ENCODE results near the gene MYL7.
"Not testable (repeated sequence)": the region's sequence is repeated elsewhere in the genome, so short reads cannot be mapped to it uniquely, and the experiment has no call there.

The MYL7 gene

GRCh38 chr7:44133295-44133694, 7.8 kb downstream of the MYL7 start:
- DNase-seq (ENCODE audit: low read depth in 2 of 3, low spot score in 1 of 3): no peak

- no peak for DNase-seq (ENCODE audit: low read depth in 2 of 3, low spot score in 1 of 3)
Observed at GRCh38 chr7:44132039-44132438, 9.1 kb downstream of the MYL7 start.

DNA sequence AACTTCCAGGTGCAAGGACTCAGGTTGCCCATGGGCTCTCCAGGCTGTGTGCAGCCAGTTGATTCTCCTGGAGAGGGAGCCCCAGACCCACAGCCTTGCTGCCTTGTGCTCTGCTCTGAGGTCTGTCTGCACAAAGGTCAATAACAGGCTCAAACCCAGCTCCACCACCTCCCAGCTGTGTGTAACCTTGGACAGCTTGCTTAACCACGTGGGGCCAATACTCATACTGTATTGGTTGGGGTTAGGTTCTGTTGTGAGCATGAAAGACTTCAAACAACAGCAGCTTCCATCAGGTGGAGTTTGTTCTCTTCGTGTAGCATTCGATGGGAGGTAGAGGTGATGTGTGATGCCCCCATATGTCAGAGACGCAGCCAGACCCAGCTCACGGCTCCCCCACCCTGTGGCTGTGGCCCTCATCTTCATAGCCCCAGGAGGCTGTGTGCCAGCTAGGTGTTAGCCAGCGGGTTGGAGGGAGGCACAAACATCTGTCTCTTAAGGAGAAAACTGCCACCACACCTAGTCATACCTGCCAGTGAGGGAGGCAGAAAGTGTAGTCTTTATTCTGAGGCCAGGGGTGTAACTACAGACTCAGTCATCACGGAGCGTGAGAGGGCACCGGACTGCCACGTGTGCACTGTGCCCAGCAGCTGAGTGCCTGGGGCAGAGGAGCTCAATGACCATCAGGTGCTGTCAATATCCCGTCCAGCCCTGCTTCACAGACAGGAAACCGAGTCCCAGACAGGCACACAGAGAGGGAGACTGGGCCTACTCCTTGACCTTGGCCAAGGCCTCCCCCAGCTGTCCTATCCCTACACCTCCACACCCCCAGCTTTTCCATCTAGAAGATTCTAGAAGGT, 9.7 kb downstream of the MYL7 start:
- no peak for DNase-seq (ENCODE audit: low read depth in 2 of 3, low spot score in 1 of 3)

- no peak for DNase-seq (ENCODE audit: low read depth in 2 of 3, low spot score in 1 of 3)
Observed at GRCh38 chr7:44128721-44129582, 12.2 kb downstream of the MYL7 start.

DNA sequence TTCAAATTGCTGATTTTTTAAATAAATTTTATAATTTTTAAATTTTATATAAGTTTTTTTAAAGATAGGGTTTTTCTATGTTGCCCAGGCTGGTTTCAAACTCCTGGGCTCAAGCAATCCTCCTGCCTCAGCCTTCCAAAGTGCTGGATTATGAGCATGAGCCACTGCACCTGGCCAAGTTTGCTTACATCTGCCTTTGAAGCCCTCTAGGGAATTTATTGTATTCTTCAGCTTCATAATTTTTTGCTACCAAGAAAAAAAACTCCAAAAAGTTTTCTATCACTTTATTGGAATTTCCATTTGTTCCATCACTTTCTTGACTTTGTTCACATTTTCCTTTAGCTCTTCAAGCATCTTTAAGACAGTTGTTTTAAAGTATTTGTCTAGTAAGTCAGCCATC, 14.0 kb downstream of the MYL7 start:
- no peak for DNase-seq (ENCODE audit: low read depth in 2 of 3, low spot score in 1 of 3)

DNA sequence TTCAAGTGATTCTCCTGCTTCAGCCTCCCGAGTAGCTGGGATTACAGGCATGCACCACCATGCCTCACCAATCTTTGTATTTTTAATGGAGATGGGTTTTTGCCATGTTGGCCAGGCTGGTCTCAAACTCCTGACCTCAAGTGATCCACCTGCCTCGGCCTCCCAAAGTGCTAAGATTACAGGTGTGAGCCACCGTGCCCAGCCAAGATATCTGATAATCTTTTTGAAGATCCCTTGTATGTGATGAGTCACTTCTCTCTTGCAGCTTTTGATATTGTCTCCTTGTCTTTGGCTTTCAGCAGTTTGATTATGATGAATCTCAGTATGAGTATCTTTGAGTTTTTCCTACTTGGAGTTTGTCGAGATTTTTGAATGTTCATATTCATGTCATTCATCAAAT, 14.6 kb downstream of the MYL7 start:
- not testable (repeated sequence) for DNase-seq (ENCODE audit: low read depth in 2 of 3, low spot score in 1 of 3)

DNA sequence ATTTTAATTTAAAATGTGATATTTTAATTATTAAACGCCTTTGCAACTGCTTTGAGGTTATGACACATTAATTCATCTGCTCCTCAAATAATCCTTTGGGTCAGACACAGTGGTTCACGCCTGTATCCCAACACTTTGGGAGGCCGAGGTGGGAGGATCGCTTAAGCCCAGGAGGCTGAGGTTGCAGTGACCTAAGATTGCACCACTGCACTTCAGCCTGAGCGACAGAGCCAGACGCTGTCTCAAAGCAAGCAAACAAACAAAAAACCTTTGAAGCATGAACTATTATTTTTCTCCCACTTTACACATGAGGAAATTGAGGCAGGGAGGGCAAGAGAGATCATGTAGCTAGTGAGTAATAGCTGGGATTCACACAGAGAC, 16.3 kb downstream of the MYL7 start:
- DNase-seq (ENCODE audit: low read depth in 2 of 3, low spot score in 1 of 3): no peak

DNA sequence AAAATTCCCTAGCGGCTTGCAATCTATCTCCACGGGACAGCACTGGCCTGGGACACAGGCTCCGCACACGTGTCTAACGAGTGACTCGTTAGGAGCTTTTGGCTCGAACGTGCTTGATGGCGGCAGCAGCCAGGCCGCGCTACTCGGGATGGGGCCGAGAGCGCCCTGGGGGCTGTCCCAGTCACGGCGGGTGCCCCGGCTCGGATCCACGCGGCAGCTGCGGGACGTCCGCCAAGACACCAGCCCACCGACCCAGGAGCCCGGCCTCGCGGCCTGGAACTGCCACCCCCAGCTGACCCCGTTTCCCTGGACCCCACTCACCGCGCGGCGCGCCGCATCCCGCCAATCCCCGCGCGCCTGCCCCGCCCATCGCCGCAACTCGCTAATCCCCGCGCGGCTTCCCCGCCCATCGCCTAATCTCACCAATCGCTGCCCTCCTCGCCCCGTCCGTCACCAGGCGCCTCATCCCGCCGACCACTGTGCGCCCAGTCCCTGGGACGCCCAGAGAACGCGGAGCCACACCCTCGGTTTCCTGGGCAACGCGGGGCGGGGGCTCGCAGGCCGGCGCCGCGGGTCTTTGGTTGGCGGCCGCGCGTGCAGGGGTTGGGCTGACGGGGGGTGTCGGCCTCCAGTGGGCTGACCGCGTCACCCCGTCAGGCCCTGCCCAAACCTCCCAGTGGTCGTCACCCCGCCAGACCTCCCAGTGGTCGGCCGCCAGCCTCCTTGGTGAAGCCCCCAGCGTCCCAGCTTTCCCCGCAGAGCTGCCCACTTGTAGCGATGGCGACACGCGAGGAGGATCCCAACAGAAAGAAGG, 17.7 kb downstream of the MYL7 start, which contains the start of gene POLD2:
Gene POLD2 (minus strand): TSS at position 359 of the 814 bp plus-strand sequence. CDS start 1,495 bp downstream, outside the sequence.
- peak; percentile 96 to 99 (median 96) for DNase-seq (ENCODE audit: low read depth in 2 of 3, low spot score in 1 of 3)

GRCh38 chr7:44122529-44122928, 18.6 kb downstream of the MYL7 start:
- DNase-seq (ENCODE audit: low read depth in 2 of 3, low spot score in 1 of 3): no peak

DNA sequence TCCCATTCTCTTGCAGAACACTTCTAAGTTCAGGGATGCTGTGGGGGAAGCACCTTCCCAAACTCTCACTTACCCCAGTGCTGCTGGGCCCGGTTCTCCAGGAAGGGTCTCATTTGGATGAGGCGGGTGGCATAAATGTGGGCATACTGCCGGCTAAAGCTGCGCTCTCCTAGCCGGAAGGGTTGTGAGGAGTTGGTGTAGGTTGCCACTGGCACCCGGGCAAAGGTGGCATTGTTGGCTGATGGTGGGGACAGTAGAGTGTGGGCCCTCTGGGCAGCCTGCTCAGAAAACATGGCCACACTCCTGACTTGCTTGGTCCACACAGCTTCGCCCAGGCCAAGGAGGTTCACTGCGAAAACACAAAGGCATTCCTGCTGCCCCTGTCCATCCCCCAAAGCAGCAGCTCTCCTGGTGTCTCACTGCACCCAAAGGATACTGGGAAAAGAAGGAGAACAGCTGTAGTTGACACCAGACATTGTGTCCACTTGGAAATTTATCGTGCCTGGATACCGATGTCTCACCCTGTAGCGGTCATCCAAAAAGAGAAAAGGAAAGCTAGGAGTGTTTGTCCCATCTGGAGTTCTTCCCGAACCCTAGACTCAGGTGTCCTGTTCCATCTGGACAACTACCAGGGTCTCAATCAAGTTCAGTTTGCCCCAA, 19.2 kb downstream of the MYL7 start:
- DNase-seq (ENCODE audit: low read depth in 2 of 3, low spot score in 1 of 3): no peak

GRCh38 chr7:44120395-44120794, 20.7 kb downstream of the MYL7 start:
- no peak for DNase-seq (ENCODE audit: low read depth in 2 of 3, low spot score in 1 of 3)

DNA sequence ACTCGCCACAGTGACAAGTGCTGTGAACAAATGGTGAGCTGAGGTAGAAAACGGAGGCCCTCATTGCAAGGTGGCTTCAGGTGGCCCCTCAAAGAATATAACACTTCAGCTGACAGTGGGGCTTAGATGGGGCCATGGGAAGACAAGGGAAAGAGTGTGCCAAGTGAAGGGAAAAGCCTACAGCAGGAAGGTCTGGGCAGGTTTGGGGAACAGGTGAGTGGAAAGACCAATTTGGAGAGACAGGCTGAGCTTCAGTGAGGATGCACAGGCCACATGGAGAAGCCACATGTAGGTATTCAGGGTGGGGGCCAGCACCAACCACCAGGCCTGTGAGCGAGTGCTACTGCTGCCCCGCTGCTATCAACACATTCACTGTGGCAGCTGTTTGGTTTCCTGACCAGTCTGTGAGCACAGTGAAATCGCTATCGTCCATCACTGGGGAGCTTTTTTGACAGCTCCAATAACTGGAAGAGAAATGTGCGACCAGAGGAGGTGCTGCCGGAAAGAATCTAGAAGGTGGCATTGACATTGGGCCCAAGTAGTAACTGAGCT, 21.2 kb downstream of the MYL7 start:
- DNase-seq (ENCODE audit: low read depth in 2 of 3, low spot score in 1 of 3): no peak

- DNase-seq (ENCODE audit: low read depth in 2 of 3, low spot score in 1 of 3): no peak
Observed at GRCh38 chr7:44117801-44118429, 23.2 kb downstream of the MYL7 start.

- no peak for DNase-seq (ENCODE audit: low read depth in 2 of 3, low spot score in 1 of 3)
Observed at GRCh38 chr7:44116789-44117666, 24.1 kb downstream of the MYL7 start.

DNA sequence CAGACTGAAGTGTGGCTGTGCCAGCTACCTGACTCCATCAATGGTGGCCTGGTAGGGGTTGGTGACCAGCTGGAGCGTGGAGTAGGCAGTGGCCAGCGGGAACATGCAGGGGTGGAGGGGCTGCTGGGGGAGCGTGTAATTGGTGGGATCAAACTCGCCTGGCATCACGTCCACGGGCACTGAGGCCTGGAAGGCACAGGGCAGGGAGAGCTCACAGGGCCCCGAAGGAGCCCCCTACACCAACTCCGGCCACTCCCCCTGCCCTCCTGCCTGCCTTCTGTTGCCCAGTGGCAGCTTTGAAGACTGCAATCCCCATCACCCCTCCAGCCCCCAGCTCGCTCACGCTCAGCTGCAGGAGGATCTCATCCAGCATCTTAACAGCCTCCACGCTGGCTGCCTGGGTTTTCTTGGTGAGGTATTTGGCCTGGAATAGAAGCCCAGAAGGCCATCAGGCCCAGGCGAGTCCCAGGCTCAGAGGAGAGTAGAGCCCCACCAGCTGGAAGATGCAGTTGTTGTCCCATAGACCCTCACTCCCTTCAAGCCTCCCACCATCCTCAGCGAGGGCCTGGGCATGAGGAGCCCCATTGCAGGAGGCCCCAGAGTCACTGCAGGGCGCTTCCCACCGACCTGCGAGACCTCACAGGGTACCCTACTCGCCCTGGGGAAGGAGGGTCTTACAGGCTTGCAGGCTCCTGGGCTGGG, 24.9 kb downstream of the MYL7 start:
- DNase-seq (ENCODE audit: low read depth in 2 of 3, low spot score in 1 of 3): no peak

GRCh38 chr7:44114586-44115310, 26.4 kb downstream of the MYL7 start:
- no peak for DNase-seq (ENCODE audit: low read depth in 2 of 3, low spot score in 1 of 3)

DNA sequence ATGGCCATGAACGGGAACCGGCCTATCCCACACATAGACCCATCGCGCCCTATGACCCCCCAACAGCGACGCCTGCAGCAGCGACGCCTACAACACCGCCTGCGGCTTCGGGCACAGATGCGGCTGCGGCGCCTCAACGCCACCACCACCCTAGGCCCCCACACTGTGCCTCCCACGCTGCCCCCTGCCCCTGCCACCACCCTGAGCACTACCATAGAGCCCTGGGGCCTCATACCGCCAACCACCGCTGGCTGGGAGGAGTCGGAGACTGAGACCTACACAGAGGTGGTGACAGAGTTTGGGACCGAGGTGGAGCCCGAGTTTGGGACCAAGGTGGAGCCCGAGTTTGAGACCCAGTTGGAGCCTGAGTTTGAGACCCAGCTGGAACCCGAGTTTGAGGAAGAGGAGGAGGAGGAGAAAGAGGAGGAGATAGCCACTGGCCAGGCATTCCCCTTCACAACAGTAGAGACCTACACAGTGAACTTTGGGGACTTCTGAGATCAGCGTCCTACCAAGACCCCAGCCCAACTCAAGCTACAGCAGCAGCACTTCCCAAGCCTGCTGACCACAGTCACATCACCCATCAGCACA, 27.3 kb downstream of the MYL7 start:
- no peak for DNase-seq (ENCODE audit: low read depth in 2 of 3, low spot score in 1 of 3)

Data from stimulated activated CD4-positive, alpha-beta T cell treated with anti-CD3 and anti-CD28 coated beads, Interleukin-12 subunit alpha, Interleukin-12 subunit beta, amount 100 ng/mL, for 48 hours (primary cell).